SK-N-SH (cell line): Measurements from ENCODE around the gene ACKR3. TPM values are rescaled to one million over a fixed set of nuclear protein-coding genes. Genes with fewer than 3 reads are reported as not detected.

Experiments
- CTCF ChIA-PET: fragments of 300-600, 350-600 bp; formaldehyde crosslinking; extraction: SDS; loops from one replicate; lab custom pipeline; 2021; lab: Yijun Ruan, JAX
- POLR2A ChIA-PET: fragments of 350-600 bp; sonication (Branson Sonifier 250); formaldehyde crosslinking; extraction: SDS; loops from one replicate; lab custom pipeline; 2020; ENCODE audit warnings: antibody characterized with exemption, inconsistent platforms; lab: Yijun Ruan, JAX
- DNase-seq: peaks from one replicate; pipeline ENCODE4 v3.0.0; 2012
- H2AFZ ChIP-seq: fragments of 200-600 bp; sonication (generic); 2 replicates; pipeline ENCODE4 v1.8.1; 2016; ENCODE audit warnings: antibody characterized with exemption, mild to moderate bottlenecking, low read depth
- H3F3A ChIP-seq: fragments of 200-600 bp; sonication (generic); replicated peaks from 2 replicates; pipeline ENCODE3; 2016; ENCODE audit warnings: antibody characterized with exemption, mild to moderate bottlenecking; ENCODE audit not compliant: insufficient read depth
- H3K27ac ChIP-seq, 2 experiments: fragments of 200-500 bp in 1 of 2; fragments of 200-600 bp in 1 of 2; sonication (Bioruptor generic) in 1 of 2; sonication (generic), shearing (Covaris generic) in 1 of 2; 2 replicates each; pipeline versions ENCODE4 v1.5.1 to v1.6.1; 2014 to 2016; ENCODE audit warnings: low read depth in 2 of 2, inconsistent platforms in 1 of 2, low read length in 1 of 2, mild to moderate bottlenecking in 1 of 2, mixed read lengths in 1 of 2
- H3K27me3 ChIP-seq: fragments of 200-600 bp; sonication (generic), shearing (Covaris generic); 2 replicates; pipeline ENCODE4 v1.6.1; 2016; ENCODE audit warnings: mixed run types; ENCODE audit not compliant: insufficient read depth
- H3K36me3 ChIP-seq, 2 experiments: fragments of 200-500 bp in 1 of 2; fragments of 200-600 bp in 1 of 2; sonication (Bioruptor generic) in 1 of 2; sonication (generic) in 1 of 2; replicated peaks in 1 of 2; 2 replicates each; pipeline versions ENCODE3 to v1.5.1; 2014 to 2016; ENCODE audit warnings: low read length in 1 of 2, mild to moderate bottlenecking in 1 of 2; ENCODE audit not compliant: insufficient read depth in 2 of 2, control insufficient read depth in 1 of 2
- H3K4me1 ChIP-seq, 2 experiments: fragments of 200-500 bp in 1 of 2; fragments of 200-600 bp in 1 of 2; sonication (Bioruptor generic) in 1 of 2; sonication (generic), shearing (Covaris generic) in 1 of 2; 2 replicates each; pipeline versions ENCODE4 v1.5.1 to v1.6.1; 2014 to 2016; ENCODE audit warnings: low read depth in 1 of 2, low read length in 1 of 2, mixed run types in 1 of 2; ENCODE audit not compliant: insufficient read depth in 2 of 2, control insufficient read depth in 1 of 2
- H3K4me2 ChIP-seq: fragments of 200-600 bp; sonication (generic), shearing (Covaris generic); 2 replicates; pipeline ENCODE4 v1.6.1; 2017; ENCODE audit warnings: mixed run types
- H3K4me3 ChIP-seq, 2 experiments: fragments of 200-500 bp in 1 of 2; fragments of 200-600 bp in 1 of 2; sonication (Bioruptor generic) in 1 of 2; sonication (generic), shearing (Covaris generic) in 1 of 2; 2 replicates each; pipeline versions ENCODE4 v1.5.1 to v1.8.1; 2014 to 2016; ENCODE audit warnings: low read depth in 2 of 2, inconsistent platforms in 1 of 2, low read length in 1 of 2, mild to moderate bottlenecking in 1 of 2, mixed read lengths in 1 of 2, moderate library complexity in 1 of 2
- H3K79me2 ChIP-seq: fragments of 200-600 bp; sonication (generic); 2 replicates; pipeline ENCODE4 v1.8.1; 2017; ENCODE audit warnings: mild to moderate bottlenecking; ENCODE audit not compliant: insufficient read depth
- H3K9ac ChIP-seq: fragments of 200-600 bp; sonication (generic); 2 replicates; pipeline ENCODE4 v1.6.1; 2017; ENCODE audit warnings: mixed run types
- H3K9me2 ChIP-seq: fragments of 200-600 bp; sonication (generic); 2 replicates; pipeline ENCODE4 v1.6.1; 2017; ENCODE audit warnings: mixed run types
- H3K9me3 ChIP-seq: fragments of 200-600 bp; sonication (generic); 2 replicates; pipeline ENCODE4 v1.6.1; 2017; ENCODE audit warnings: mixed run types, mild to moderate bottlenecking, moderate library complexity
- H4K20me1 ChIP-seq: fragments of 200-600 bp; sonication (generic); 2 replicates; pipeline ENCODE4 v1.6.1; 2017; ENCODE audit warnings: mild to moderate bottlenecking, mixed run types; ENCODE audit not compliant: insufficient read depth
- CHD2 ChIP-seq: fragments of 150-350 bp; IDR thresholded peaks from 2 replicates; pipeline ENCODE4 v1.6.1; 2018; ENCODE audit warnings: low read length; ENCODE audit not compliant: partially characterized antibody
- ELF1 ChIP-seq: IDR thresholded peaks from 2 replicates; pipeline ENCODE4 v1.4.0; 2012
- EP300 ChIP-seq, 2 experiments: IDR thresholded peaks; 2 replicates each; pipeline versions ENCODE4 v1.4.0 to v1.6.1; 2012; ENCODE audit warnings: borderline replicate concordance in 1 of 2, low read depth in 1 of 2, low read length in 1 of 2
- FOXJ3 ChIP-seq: sonication (generic); formaldehyde crosslinking; IDR thresholded peaks from 2 replicates; pipeline ENCODE4 v1.5.1; 2020; ENCODE audit warnings: mild to moderate bottlenecking, missing genetic modification reagents
- GABPA ChIP-seq: IDR thresholded peaks from 2 replicates; pipeline ENCODE4 v1.4.0; 2012; ENCODE audit warnings: low read depth, mild to moderate bottlenecking
- GATA2 ChIP-seq: sonication (generic); formaldehyde crosslinking; IDR thresholded peaks from 2 replicates; pipeline ENCODE4 v1.5.0; 2020; ENCODE audit warnings: mild to moderate bottlenecking, missing genetic modification reagents
- MEF2A ChIP-seq: IDR thresholded peaks from 2 replicates; pipeline ENCODE4 v1.4.0; 2012; ENCODE audit warnings: low read depth, borderline replicate concordance
- MXI1 ChIP-seq: IDR thresholded peaks from 2 replicates; pipeline ENCODE4 v1.6.1; 2012; ENCODE audit warnings: mild to moderate bottlenecking, low read depth, low read length, improper control_type of control experiment
- NFIC ChIP-seq: IDR thresholded peaks from 2 replicates; pipeline ENCODE4 v1.4.0; 2012; ENCODE audit warnings: borderline replicate concordance
- NRF1 ChIP-seq: IDR thresholded peaks from 2 replicates; pipeline ENCODE4 v1.6.1; 2012; ENCODE audit warnings: low read depth, mild to moderate bottlenecking, low read length
- RCOR1 ChIP-seq: fragments of 150-350 bp; IDR thresholded peaks from 2 replicates; pipeline ENCODE4 v1.6.1; 2017; ENCODE audit warnings: antibody characterized with exemption, low read length
- RFX5 ChIP-seq: IDR thresholded peaks from 2 replicates; pipeline ENCODE4 v1.6.1; 2012; ENCODE audit warnings: mild to moderate bottlenecking, improper control_type of control experiment, low read length
- RXRA ChIP-seq: IDR thresholded peaks from 2 replicates; pipeline ENCODE4 v1.4.0; 2012; ENCODE audit warnings: low read depth, mild to moderate bottlenecking, borderline replicate concordance
- SIN3A ChIP-seq: IDR thresholded peaks from 2 replicates; pipeline ENCODE4 v1.6.1; 2012; ENCODE audit warnings: low read depth, mild to moderate bottlenecking, low read length, moderate library complexity, borderline replicate concordance
- TAF1 ChIP-seq: IDR thresholded peaks from 2 replicates; pipeline ENCODE4 v1.6.1; 2012; ENCODE audit warnings: low read depth, mild to moderate bottlenecking, low read length, moderate library complexity, borderline replicate concordance
- TCF12 ChIP-seq: IDR thresholded peaks from 2 replicates; pipeline ENCODE4 v1.4.0; 2012
- whole genome bisulfite sequencing: methylation state at CpG from one replicate; pipeline ENCODE4 v1.1.6; 2017; ENCODE audit warnings: low lambda C conversion rate; 5-methylcytosine and 5-hydroxymethylcytosine counted together
- polyA plus RNA-seq, 3 experiments: library from polyadenylated mRNA; depleted of rRNA; stranded (reverse); fragments of >200 nt; gene quantifications; 2 replicates each; pipeline ENCODE4 v1.2.3, GENCODE V29; 2012
- TF ChIP-seq, protein P1 (sequence below): fragments of 200-600 bp; sonication (generic); IDR thresholded peaks from 2 replicates; pipeline ENCODE4 v1.6.1; 2017; ENCODE audit warnings: antibody characterized with exemption, mild to moderate bottlenecking, moderate library complexity
- TF ChIP-seq, protein P2 (sequence below): IDR thresholded peaks from 2 replicates; pipeline ENCODE4 v1.6.1; 2012; ENCODE audit warnings: mild to moderate bottlenecking, low read depth, low read length, moderate library complexity
- TF ChIP-seq, protein P3 (sequence below): fragments of 150-350 bp; IDR thresholded peaks from 2 replicates; pipeline ENCODE4 v1.6.1; 2017; ENCODE audit warnings: antibody characterized with exemption, low read length, low read depth, borderline replicate concordance
- TF ChIP-seq, protein P4 (sequence below): IDR thresholded peaks from 2 replicates; pipeline ENCODE4 v1.4.0; 2012; ENCODE audit warnings: low read depth, borderline replicate concordance

ACKR3 gene
- polyA plus RNA-seq, 1 of the 3 experiments (the other 2 are of a cell fraction): not detected

DNA sequence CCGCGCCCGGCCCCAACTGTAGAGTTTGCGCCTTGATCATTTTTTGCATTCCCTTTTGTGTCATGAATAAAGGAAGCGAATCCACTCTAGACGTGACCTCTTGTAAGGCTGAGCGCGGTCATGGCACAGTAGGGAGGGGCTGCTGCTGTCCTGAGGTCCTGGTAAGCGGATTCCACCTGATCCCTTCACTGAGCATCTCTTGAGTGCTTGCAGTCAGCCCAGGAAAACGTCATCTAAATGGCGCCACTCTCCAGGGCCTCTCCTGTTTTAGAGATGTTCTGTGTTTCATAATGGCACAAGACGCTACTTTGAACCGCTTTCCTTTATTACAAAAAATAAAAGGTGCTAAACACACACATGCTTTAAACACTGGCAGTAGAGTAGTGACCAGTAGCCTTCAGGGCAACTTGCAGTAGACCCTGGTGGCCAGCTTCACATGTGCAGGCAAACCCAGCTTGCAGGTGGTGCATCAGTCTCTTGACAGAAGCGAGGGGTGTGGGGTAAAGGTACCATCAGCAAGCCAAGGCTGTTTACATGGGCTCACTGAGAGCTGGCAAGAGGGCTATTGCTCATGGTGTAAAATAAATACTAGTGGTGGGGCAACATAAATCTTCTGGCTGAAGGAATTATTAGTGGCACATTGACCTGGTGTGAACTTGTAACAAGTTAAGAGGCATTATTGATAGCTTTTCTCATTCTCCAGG lies 43.0 kb upstream of the ACKR3 start:
- Histone ChIP-seq H2AFZ (no peak overlapping the region), H4K20me1 (no peaks in the 10 kb centered on the region), H3K27ac (no peak overlapping the region), H3K4me1 (no peaks in the 10 kb centered on the region), H3K9me3 (no peaks in the 10 kb centered on the region), H3K9ac (no peak overlapping the region), H3K4me3 (no peak overlapping the region), H3K27me3 (peaks cover 5% of the 10 kb centered on the region; the same call in 1 of the 2 replicates), H3K4me2 (no peak overlapping the region), H3K79me2 (no peaks in the 10 kb centered on the region), H3K36me3 (no peaks in the 10 kb centered on the region), H3F3A (no peaks in the 10 kb centered on the region), H3K9me2 (no peaks in the 10 kb centered on the region)
- TF ChIP-seq, protein P1, sequence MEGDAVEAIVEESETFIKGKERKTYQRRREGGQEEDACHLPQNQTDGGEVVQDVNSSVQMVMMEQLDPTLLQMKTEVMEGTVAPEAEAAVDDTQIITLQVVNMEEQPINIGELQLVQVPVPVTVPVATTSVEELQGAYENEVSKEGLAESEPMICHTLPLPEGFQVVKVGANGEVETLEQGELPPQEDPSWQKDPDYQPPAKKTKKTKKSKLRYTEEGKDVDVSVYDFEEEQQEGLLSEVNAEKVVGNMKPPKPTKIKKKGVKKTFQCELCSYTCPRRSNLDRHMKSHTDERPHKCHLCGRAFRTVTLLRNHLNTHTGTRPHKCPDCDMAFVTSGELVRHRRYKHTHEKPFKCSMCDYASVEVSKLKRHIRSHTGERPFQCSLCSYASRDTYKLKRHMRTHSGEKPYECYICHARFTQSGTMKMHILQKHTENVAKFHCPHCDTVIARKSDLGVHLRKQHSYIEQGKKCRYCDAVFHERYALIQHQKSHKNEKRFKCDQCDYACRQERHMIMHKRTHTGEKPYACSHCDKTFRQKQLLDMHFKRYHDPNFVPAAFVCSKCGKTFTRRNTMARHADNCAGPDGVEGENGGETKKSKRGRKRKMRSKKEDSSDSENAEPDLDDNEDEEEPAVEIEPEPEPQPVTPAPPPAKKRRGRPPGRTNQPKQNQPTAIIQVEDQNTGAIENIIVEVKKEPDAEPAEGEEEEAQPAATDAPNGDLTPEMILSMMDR: no peak
- no peak for TF ChIP-seq ELF1
- TF ChIP-seq EP300 (IDR thresholded peaks at IDR 0.05; ENCODE audit: borderline replicate concordance in 1 of 2, low read depth in 1 of 2, low read length in 1 of 2): no peak
- no peak for TF ChIP-seq CHD2
- no peak for TF ChIP-seq TCF12
- TF ChIP-seq RFX5: no peak
- TF ChIP-seq MXI1: no peak
- TF ChIP-seq GATA2 (CRISPR knock-in tag): no peak
- no peak for TF ChIP-seq NRF1
- no peak for TF ChIP-seq GABPA
- TF ChIP-seq RCOR1: no peak
- TF ChIP-seq RXRA: no peak
- no peak for TF ChIP-seq MEF2A
- no peak for TF ChIP-seq NFIC
- TF ChIP-seq FOXJ3: no peak
- TF ChIP-seq, protein P2, sequence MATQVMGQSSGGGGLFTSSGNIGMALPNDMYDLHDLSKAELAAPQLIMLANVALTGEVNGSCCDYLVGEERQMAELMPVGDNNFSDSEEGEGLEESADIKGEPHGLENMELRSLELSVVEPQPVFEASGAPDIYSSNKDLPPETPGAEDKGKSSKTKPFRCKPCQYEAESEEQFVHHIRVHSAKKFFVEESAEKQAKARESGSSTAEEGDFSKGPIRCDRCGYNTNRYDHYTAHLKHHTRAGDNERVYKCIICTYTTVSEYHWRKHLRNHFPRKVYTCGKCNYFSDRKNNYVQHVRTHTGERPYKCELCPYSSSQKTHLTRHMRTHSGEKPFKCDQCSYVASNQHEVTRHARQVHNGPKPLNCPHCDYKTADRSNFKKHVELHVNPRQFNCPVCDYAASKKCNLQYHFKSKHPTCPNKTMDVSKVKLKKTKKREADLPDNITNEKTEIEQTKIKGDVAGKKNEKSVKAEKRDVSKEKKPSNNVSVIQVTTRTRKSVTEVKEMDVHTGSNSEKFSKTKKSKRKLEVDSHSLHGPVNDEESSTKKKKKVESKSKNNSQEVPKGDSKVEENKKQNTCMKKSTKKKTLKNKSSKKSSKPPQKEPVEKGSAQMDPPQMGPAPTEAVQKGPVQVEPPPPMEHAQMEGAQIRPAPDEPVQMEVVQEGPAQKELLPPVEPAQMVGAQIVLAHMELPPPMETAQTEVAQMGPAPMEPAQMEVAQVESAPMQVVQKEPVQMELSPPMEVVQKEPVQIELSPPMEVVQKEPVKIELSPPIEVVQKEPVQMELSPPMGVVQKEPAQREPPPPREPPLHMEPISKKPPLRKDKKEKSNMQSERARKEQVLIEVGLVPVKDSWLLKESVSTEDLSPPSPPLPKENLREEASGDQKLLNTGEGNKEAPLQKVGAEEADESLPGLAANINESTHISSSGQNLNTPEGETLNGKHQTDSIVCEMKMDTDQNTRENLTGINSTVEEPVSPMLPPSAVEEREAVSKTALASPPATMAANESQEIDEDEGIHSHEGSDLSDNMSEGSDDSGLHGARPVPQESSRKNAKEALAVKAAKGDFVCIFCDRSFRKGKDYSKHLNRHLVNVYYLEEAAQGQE: no peak
- TF ChIP-seq, protein P3, sequence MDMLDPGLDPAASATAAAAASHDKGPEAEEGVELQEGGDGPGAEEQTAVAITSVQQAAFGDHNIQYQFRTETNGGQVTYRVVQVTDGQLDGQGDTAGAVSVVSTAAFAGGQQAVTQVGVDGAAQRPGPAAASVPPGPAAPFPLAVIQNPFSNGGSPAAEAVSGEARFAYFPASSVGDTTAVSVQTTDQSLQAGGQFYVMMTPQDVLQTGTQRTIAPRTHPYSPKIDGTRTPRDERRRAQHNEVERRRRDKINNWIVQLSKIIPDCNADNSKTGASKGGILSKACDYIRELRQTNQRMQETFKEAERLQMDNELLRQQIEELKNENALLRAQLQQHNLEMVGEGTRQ: no peak
- TF ChIP-seq SIN3A: no peak
- no peak for TF ChIP-seq TAF1
- TF ChIP-seq, protein P4, sequence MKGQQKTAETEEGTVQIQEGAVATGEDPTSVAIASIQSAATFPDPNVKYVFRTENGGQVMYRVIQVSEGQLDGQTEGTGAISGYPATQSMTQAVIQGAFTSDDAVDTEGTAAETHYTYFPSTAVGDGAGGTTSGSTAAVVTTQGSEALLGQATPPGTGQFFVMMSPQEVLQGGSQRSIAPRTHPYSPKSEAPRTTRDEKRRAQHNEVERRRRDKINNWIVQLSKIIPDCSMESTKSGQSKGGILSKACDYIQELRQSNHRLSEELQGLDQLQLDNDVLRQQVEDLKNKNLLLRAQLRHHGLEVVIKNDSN: no peak
- ChIA-PET POLR2A (no interaction called here), CTCF (interaction anchor here (1.3 to 1.8 kb wide), 2 partner anchors 14 to 36 kb away, joined by 3 to 9 read pairs; no protein-coding TSS in a partner anchor)
- DNase-seq: no peak
- WGBS: 62% methylated on average over 14 of the region's 14 CpGs
